GM21529 (cell line): ENCODE measurements around the gene PLPPR2.
"Not testable (repeated sequence)": the region's sequence is repeated elsewhere in the genome, so short reads cannot be mapped to it uniquely, and the experiment has no call there.

Source experiments
- ATAC-seq: cut with Tn5 transposase; IDR thresholded peaks from one replicate; pipeline ENCODE4 v1.9.1; 2021; ENCODE audit not compliant: unreplicated experiment

PLPPR2 gene

GRCh38 chr19:11370744-11371143 lies 15.5 kb downstream of the PLPPR2 start:
- ATAC-seq: no peak

GRCh38 chr19:11373166-11373884 lies 18.1 kb downstream of the PLPPR2 start:
- no peak for ATAC-seq

DNA sequence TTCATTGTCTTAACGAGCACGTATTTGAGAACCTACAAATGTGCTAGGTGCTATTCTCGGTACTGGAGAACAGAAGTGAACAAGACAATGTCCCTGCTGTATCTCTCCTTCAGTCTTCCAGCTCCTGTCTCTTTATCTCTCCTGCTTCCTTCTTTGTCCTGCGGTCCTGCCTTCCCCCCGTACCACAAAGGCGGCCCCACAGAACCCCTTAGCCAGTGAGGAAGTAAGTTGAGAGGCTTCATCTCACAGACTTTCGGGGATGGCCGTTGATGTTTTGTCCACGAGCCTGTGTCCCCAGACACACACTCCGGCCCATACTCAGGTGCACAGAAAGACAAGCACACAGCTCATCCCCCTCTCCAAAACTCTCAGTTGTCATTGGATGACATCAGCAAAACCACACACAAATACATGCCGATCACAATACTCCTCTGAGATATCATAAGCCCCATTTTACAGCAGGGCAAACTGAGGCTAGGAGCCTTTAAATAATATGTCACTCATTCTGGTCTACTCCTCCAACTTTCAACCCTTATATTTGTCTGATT lies 18.7 kb downstream of the PLPPR2 start:
- ATAC-seq: no peak

GRCh38 chr19:11374433-11375142 lies 19.4 kb downstream of the PLPPR2 start, which contains the start of gene SWSAP1:
SWSAP1 (plus strand) TSS chr19:11374666; CDS start chr19:11374681, 15 bp downstream.
- peak; percentile 81 for ATAC-seq

- no peak for ATAC-seq
These were observed 20.1 kb downstream of the PLPPR2 start for GRCh38 chr19:11375143-11375948.

GRCh38 chr19:11377237-11377636 lies 22.0 kb downstream of the PLPPR2 start:
- ATAC-seq: no peak

DNA sequence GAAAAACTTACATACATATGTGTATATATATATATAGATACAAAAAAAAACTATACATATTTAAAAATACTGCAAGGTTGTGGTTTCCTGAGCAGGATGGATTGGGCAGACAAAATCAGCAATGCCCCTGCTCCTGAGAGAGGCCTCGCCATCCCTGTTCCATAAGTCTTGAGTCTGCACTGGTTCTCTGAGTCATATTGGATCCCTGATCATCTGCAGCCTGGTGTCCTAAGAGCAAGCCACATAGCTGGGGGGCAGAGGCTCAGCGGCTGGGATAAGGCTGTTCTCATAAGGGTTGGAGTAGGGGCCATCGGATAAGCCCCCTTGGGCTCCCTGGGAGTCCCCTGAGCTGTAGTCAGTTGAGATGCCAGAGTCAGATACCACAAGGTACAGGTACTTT lies 22.5 kb downstream of the PLPPR2 start:
- ATAC-seq: no peak

DNA sequence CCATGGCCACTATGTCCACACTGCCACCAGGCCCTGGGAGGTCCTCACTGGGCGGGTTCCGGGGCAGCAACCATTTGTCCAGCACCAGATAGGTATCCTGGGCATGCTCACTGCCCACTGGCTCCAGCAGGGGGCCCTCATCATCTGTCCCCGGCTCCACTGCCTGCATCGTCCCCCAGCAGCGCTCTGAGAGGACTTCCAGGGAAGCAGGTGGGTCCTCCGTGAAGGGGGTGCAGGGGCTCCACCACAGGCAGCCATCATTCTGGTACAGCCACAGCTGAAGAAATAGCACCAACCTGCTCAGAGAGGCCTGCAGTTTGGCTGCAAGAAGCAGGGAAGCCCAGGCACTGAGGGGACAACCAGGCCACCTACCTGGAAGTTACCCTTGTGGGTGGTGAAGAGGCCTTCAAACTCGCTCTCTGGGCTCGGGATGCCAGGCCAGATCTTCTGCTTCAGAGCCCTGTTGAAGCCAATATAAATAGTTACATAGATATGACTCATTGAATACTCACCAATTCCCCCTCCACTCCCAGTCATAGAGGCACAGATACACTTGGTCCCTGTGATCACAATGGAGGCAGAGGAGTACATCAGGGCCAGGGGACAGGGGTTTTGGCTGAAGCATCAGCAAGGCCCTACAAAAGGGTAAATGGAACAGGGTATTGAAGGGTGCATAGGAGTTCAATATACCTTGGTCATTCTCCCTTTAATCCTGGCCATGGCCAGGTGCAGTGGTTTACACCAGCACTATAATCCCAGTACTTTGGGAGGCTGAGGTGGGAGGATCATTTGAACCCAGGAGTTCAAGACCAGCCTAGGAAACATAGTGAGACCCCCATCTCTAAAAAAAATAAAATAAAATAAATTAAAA lies 23.3 kb downstream of the PLPPR2 start:
- ATAC-seq: no peak

- not testable (repeated sequence) for ATAC-seq
These were observed 24.1 kb downstream of the PLPPR2 start for GRCh38 chr19:11379269-11379845.

- no peak for ATAC-seq
These were observed 24.7 kb downstream of the PLPPR2 start for GRCh38 chr19:11379857-11380350.

DNA sequence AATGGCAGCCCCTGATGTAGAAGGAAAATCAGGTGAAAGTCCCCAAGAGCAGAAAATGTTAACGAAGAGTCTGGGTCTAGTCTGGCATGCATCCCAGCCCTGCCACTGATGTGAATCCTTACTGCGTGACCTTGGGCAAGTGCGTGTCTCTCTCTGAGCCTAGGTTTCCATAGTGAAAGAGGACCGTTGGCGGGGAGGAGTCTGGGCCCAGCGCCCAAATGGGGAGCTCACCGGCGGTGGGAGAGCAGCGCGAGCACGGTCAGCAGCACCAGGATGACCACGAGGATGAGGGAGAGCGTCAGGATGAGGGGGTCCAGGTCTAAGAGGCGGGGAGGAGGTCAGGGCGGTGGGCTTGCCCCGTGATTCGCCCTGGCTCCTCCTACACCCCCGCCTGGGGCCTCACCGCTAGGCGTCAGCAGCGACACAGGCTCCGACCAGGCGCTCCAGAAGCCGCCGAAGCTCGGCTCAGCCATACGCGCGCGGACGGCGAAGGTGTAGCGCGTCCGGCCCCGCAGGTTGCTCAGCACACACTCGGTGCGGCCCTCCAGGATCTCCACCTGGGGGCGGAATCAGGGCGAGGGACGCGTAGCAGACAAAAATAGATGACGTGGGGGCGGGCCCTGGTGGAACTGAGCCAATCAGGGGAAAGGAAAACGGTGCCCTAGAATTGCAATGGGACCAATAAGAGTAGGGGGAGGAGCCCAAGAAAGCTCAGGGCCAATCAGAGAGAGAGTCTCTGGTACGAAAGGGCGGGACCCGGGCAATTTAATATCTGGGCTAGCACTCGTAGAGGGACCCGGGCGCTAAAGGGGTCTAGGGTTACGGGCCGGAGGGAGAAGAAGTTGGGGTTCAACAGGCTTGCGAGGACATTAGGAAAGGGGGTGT lies 25.7 kb downstream of the PLPPR2 start:
- peak; percentile 74 for ATAC-seq

- no peak for ATAC-seq
These were observed 27.9 kb downstream of the PLPPR2 start for GRCh38 chr19:11382898-11383705.

DNA sequence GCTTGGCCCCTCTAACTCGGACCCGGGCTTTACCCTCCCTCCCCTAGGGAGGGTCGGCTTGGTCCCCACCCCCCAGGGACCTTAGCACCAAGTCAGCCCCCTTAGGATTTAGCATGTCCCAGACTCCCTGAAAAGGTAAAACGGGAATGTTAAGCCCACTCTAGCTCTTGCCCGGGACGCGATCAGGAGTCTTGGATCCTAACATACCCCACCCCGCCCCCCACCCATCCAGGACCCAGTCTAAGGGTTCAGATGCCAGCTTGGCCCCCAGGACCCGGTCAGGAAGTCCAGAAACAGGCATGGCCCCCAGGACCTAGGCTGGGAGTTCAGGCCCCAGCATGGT lies 28.4 kb downstream of the PLPPR2 start:
- no peak for ATAC-seq

- ATAC-seq: no peak
These were observed 29.5 kb downstream of the PLPPR2 start for GRCh38 chr19:11384778-11385129.

DNA sequence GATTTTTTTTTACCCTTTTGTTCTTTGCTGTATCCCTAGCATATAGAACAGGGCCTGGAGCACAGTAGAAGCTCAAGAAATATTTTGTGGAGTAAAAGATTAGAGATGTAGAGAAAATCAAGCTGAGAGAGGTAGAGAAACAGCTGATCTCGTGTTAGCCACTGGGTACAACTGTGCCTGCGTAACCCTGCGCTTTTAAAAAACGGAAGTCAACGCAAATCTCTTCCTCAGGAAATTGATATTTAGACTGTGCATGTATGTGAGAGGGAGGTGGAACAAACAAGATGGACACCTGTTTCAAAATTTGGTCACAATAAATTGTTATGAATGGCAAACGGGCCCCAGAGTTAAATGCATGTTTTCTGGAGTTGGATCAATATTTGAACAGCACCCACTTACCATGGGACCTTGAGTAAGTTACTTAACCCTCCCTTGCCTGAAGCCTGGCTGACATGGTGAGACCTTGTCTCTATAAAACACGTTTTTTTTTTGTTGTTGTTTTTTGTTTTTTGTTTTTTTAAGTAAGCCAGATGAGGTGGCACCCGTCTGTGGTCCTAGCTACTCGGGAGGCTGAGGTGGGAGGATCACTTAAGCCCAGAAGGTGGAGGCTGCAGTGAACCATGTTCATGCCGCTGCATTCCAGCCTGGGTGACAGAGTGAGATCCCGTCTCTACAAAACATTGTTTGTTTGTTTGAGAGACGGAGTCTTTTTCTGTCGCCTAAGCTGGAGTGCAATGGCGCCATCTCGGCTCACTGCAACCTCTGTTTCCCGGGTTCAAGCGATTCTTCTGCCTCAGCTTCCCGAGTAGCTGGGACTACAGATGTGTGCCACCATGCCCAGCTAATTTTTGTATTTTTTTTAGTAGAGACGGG lies 32.2 kb downstream of the PLPPR2 start:
- ATAC-seq: no peak

DNA sequence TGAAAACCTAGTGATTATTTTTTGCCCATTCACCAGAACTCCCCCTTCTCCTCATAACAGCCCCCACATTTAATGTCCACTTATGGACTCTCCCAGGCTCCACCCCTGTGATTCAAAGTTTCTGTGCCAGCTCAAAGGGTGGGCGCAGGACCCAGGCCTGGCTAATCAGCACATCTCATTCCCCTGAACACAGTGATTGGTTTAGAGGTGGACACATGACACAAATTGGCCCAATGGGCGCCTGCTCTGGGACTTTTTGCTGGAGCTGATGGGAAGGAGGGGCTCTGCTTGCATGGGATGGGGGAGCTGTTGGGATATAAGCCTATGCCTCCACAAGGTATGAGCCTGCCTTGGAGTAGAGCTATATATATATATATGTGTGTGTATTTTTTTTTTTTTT lies 35.1 kb downstream of the PLPPR2 start:
- ATAC-seq: no peak

- no peak for ATAC-seq
These were observed 35.9 kb downstream of the PLPPR2 start for GRCh38 chr19:11390933-11391680.
